Memory B cell (primary cell): ENCODE data around the gene DIAPH2.

Source experiments
- ATAC-seq: fragments of 150-1000 bp; cut with Tn5 transposase; 2 replicates; pipeline ENCODE4 v1.10.0; 2021; ENCODE audit warnings: low read depth, mild to moderate bottlenecking, moderate library complexity
- DNase-seq, 2 donors: peaks; one replicate each; pipeline ENCODE4 v3.0.0; 2022; ENCODE audit warnings: low spot score in 2 of 2
- H3K27ac Mint-ChIP-seq: one replicate; pipeline ENCODE4 v1.8.0; 2022; ENCODE audit warnings: mild to moderate bottlenecking, moderate library complexity, mixed read lengths
- H3K27me3 Mint-ChIP-seq: one replicate; pipeline ENCODE4 v1.8.0; 2022; ENCODE audit warnings: mixed read lengths
- H3K36me3 Mint-ChIP-seq: one replicate; pipeline ENCODE4 v1.8.0; 2022; ENCODE audit warnings: mild to moderate bottlenecking, mixed read lengths
- H3K4me1 Mint-ChIP-seq: one replicate; pipeline ENCODE4 v1.8.0; 2022; ENCODE audit warnings: mixed read lengths
- H3K4me3 Mint-ChIP-seq: one replicate; pipeline ENCODE4 v1.8.0; 2022; ENCODE audit warnings: mild to moderate bottlenecking, moderate library complexity, mixed read lengths
- H3K9me3 Mint-ChIP-seq: one replicate; pipeline ENCODE4 v1.8.0; 2022; ENCODE audit warnings: mixed read lengths

The DIAPH2 gene

DNA sequence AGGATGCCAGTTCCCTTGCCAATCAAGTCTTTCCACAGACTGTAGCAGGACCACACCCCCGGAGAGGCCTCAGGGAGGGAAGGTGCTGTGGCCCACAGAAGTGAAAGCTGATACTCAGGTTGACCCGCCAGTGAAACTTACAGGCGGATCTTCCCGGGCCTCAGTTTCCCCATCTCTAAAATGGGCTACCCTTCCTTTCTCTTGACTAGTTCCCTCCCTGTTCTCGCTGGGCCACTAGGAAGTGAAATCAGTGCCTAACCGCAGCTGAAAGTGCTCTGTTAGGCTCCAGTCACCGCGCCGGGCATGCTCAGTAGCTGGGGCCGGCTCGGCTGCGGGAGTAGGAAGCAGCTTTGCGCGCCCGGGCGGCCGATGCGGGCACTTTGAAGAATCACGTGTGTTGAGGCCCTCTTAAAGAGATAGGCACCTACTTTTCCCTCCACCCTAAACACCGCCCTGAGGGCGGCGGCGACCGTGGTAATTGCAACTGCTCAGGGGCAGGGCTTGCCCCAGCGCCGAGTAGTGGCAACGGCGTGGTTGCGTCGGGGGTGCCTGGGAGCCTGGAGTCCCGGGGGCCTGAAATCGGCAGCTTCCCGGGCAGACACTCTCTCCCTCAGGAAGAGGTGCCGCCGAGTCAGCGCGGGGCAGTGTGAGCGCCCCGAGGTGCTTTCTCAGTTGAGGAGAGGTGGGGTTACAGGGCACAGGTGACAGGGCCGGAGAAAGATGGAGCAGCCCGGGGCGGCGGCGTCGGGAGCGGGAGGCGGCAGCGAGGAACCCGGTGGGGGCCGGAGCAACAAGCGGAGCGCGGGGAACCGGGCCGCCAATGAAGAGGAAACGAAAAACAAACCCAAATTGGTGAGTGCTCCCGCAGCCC is at the start of gene DIAPH2:
Gene DIAPH2, plus strand, starts transcription at position 504 of the 871 bp plus-strand sequence.
- peak within 1 kb of the TSS; percentile 98 for H3K4me3 Mint-ChIP-seq
- no peaks in the 10 kb centered on the region for H3K9me3 Mint-ChIP-seq
- H3K4me1 Mint-ChIP-seq = peaks cover 24% of the 10 kb centered on the region
- ATAC-seq (peak; percentile 83), DNase-seq (peak; percentile 62 to 63)
- H3K27ac Mint-ChIP-seq = peak within 1 kb of the TSS; percentile 94
- peaks cover 5% of the 10 kb centered on the region for H3K36me3 Mint-ChIP-seq
- H3K27me3 Mint-ChIP-seq = no peaks in the 10 kb centered on the region

DNA sequence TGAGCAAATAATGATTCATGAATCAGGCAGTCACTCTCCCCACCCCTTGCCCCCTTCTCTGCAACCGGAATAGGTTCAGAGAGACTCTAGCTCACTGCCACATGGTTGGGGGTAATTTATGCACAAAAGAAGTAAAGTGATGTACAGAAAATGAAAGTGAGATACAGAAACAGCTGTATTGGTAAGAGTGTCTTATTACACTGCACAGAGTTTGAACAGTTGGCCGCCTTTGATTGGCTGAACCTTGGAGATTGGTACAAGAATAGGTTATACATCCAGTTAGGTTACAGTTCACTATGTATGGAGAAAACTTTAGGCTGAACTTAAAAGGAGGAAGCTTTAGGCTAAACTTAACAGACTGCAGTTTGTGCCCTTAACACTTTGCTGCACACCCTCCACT is 34.6 kb upstream of the DIAPH2 start:
- Mint-ChIP-seq H3K36me3 (no peaks in the 10 kb centered on the region), H3K4me1 (no peaks in the 10 kb centered on the region), H3K27ac (no peak overlapping the region), H3K27me3 (peaks cover 6% of the 10 kb centered on the region), H3K9me3 (no peaks in the 10 kb centered on the region), H3K4me3 (no peak overlapping the region)
- DNase-seq (no peak), ATAC-seq (no peak)

DNA sequence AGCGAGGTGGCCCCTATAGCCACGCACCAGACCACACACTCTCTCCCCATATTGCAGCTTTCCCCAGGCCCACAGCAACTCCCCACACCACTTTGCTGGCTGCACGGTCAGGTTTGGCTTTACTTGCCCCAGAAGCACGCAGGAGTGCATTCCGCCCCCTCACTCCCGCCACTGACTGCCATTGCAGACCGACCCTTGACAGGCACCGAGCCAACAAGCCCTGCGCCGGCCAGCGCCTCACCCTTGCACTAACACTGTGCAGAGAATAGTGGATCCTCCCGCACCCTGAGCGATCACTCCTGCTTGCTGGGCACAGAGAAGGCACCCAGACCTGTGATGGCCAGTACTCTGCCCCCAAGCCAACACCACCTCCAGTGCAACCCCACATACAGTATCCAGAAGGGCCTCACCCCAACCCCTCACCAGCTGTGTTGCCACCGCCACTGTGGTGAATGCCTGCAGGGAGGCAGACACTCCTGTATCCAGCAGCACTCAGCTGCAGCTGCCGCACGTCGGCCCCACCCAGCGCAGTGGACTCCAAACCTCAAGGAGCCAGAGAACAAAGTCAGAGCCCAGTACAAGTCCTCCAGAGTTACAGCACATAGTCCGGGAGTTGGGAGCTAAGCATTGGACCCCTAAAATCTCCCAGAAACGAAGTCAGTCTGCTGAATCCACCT is 28.6 kb upstream of the DIAPH2 start:
- H3K27ac Mint-ChIP-seq = no peak overlapping the region
- no peaks in the 10 kb centered on the region for H3K36me3 Mint-ChIP-seq
- H3K9me3 Mint-ChIP-seq = no peaks in the 10 kb centered on the region
- no peaks in the 10 kb centered on the region for H3K4me1 Mint-ChIP-seq
- no peak for DNase-seq
- peaks cover 6% of the 10 kb centered on the region for H3K27me3 Mint-ChIP-seq
- no peak overlapping the region for H3K4me3 Mint-ChIP-seq
- ATAC-seq = no peak

DNA sequence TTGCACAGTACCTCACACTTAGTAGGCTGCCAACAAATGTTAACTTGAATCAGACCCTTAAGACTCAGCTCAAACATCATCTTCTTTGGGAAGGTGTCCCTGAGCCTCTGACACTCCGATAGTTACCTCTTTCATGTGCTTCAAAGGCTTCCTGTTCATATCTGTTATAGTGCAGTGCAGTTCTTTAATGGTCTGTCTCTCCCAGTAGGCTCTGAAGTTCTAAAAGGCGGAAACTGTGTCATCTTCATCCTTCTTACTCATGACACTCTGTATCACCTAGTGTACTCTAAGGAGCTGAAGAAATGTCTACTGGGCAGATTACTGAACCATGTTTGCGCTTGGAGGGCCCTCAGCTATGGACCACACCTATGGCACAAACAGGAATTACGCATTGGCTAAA is 2.1 kb upstream of the DIAPH2 start:
- H3K4me3 Mint-ChIP-seq = no peak overlapping the region
- no peaks in the 10 kb centered on the region for H3K27me3 Mint-ChIP-seq
- peak overlapping the region; percentile 42 for H3K27ac Mint-ChIP-seq
- no peaks in the 10 kb centered on the region for H3K9me3 Mint-ChIP-seq
- H3K4me1 Mint-ChIP-seq = peaks cover 18% of the 10 kb centered on the region
- no peak for ATAC-seq
- no peaks in the 10 kb centered on the region for H3K36me3 Mint-ChIP-seq
- DNase-seq = no peak

DNA sequence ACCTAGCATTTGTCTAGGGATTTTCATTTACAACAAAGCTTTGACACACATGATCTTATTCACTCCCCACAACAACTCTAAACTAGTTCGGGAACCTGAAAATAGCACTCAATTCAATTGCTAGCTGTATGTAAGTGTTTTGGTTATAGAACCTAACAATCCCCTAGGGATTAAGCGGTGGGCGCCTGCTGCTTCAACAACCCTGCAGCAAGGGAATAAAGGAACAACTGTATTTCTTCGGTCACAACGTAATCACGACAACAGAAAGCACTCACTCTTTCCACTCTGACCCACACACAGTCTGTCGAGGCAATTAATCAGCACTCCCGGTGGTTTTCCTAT is 674 bp upstream of the DIAPH2 start:
- no peak for DNase-seq
- Mint-ChIP-seq H3K27ac (peak overlapping the region; percentile 94), H3K27me3 (no peaks in the 10 kb centered on the region), H3K36me3 (peaks cover 2% of the 10 kb centered on the region), H3K9me3 (no peaks in the 10 kb centered on the region), H3K4me3 (peak overlapping the region; percentile 98), H3K4me1 (peaks cover 21% of the 10 kb centered on the region)
- peak; percentile 16 for ATAC-seq

DNA sequence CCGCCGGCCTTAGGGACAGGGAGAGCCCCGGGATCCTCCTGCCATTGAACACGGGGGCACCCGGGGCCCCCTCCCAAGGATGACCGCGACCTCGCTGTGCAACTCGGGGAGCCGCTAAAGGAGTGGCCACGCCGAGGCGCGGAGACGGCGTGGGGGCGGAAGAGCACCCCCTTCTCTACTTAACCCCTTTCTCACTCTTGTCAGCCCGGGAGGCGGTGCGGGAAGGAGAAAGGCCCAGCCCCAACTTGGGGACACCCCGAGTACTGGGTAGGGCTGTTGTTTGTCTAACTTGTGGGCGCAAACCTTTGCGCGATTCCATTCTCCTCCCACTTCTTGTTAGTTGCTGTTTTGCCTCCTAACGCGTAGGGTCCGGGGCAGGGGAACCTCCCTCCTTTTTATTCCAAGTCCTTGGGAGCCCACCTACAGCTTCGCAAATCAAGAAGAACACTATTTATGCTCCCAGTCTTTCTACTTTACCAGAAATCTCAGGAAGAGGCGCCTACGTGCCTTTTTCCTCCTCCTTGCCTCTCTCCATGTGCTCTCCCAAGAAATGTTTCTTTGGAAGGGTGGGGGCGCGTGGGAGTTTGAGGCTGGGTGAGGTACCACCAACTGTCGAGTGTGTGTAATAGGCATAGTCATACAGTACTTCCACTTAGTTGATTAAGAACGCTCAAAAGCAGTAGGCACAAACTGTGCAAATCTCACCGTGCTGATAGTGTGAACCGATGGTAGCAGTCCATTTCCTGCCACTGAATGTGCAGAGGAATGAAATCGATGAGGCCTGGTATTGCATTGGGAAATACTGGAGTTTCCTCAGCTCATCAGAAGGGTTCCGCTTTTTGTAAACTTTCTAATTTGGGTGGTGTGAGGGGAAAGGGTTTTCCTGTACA is 813 bp downstream of the DIAPH2 start:
- Mint-ChIP-seq H3K4me1 (peaks cover 25% of the 10 kb centered on the region), H3K27me3 (no peaks in the 10 kb centered on the region), H3K27ac (peak overlapping the region; percentile 94), H3K9me3 (no peaks in the 10 kb centered on the region), H3K36me3 (peaks cover 5% of the 10 kb centered on the region), H3K4me3 (peak overlapping the region; percentile 98)
- ATAC-seq (peak; percentile 14), DNase-seq (no peak)

DNA sequence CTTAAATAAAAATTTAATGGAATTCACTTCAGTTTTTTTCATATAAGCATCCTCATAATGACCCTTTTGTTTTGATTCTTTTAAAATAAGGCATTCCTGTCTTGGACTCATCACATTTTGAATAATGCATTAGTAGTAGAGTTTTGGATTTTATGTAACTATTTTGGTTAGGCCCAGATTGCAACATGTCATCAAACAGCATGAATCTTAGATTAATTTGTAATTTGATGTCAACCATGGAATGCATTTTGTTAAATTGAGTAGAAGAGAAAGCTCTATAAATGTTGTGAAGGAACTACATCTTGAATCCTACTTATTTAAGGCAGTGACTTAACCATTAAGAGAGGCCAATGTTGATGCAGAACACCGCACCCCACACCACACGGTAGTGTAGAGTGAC is 3.1 kb downstream of the DIAPH2 start:
- no peak for ATAC-seq
- peaks cover 5% of the 10 kb centered on the region for H3K36me3 Mint-ChIP-seq
- H3K27me3 Mint-ChIP-seq = no peaks in the 10 kb centered on the region
- DNase-seq = no peak
- no peak overlapping the region for H3K4me3 Mint-ChIP-seq
- peaks cover 20% of the 10 kb centered on the region for H3K4me1 Mint-ChIP-seq
- H3K27ac Mint-ChIP-seq = no peak overlapping the region
- H3K9me3 Mint-ChIP-seq = no peaks in the 10 kb centered on the region

DNA sequence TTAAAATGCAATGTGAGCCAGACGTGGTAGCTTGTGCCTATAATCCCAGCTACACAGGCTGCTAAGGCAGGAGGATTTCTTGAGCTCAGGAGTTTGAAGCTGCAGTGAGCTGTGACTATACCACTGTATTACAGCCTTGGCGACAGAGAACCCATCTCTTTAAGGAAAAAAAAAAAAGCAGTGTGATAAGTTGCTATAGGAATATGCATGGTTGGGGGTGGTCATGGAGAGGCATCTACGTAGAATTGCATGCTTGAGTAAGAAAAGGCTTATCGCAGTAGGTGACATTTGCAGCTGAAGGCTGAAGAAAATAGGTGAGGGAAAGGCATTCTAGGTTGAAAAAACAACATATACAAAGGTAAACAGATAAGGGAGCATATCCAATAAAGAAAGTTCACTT is 4.1 kb downstream of the DIAPH2 start:
- Mint-ChIP-seq H3K27me3 (no peaks in the 10 kb centered on the region), H3K4me3 (no peak overlapping the region), H3K9me3 (no peaks in the 10 kb centered on the region), H3K36me3 (peaks cover 5% of the 10 kb centered on the region), H3K4me1 (peaks cover 20% of the 10 kb centered on the region), H3K27ac (no peak overlapping the region)
- ATAC-seq = no peak
- DNase-seq = no peak

DNA sequence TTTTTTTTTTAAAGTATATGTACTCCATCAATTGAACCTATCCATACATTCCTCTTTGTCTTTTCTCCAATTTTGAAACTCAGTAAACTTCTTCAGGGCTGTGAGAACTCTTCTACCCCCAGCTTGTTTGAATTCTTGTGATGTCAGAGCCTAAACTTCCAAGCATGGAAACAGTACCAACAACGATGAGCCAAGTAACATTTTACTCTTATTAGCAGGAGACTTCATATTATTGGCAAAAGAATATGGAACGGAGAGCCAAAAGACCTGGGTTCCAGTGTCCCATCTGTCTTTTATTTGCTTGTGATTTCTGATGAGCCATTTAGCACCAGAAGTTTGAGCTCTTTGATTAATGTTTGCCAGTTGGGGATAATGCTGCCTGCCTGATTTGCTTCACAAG is 5.3 kb downstream of the DIAPH2 start:
- H3K4me3 Mint-ChIP-seq = no peak overlapping the region
- ATAC-seq (no peak), DNase-seq (no peak)

DNA sequence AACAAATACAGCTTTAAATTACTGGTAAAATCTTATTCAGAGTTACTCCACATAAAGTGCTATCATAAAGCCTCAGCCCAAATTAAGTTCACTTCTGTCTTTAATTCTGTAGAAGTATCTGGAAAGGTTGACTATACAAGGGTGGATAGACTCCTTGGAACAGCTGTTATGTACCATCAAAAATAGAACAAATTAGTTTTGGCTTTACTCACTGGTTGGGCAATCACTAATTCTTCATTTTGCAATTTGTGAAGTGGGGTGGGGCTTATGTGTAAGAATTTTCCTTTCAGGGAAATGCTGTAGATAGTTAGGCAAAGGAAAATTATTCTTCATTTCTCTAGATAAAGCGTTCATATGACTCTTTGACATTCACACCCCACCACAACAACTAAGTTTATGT is 7.8 kb downstream of the DIAPH2 start:
- ATAC-seq (no peak), DNase-seq (no peak)
- Mint-ChIP-seq H3K36me3 (peaks cover 5% of the 10 kb centered on the region), H3K4me3 (no peak overlapping the region), H3K4me1 (peaks cover 7% of the 10 kb centered on the region), H3K27me3 (no peaks in the 10 kb centered on the region), H3K9me3 (no peaks in the 10 kb centered on the region), H3K27ac (no peak overlapping the region)

More for the DNA sequence above, 5.3 kb downstream of the DIAPH2 start:
- Mint-ChIP-seq H3K9me3 (no peaks in the 10 kb centered on the region), H3K27me3 (no peaks in the 10 kb centered on the region), H3K4me1 (peaks cover 17% of the 10 kb centered on the region), H3K27ac (no peak overlapping the region), H3K36me3 (peaks cover 5% of the 10 kb centered on the region)

DNA sequence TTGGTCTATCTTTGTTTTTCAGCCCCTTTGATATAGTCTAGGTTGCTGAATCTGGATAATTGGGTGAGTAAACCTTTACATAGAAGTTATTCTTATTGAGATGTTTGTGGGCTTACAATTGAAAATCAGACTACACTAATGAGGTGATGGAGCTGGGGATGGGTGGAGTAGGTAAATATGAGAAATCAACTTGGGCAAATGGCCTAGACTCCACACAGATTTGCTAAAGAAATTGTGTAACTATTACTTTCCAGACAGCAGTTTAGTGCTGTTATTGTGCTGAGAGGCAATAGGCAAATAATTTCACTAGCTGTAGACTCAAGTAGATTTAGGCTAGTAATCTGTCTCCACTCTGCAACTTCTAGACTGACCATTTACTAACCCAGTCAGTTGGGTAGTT is 8.2 kb downstream of the DIAPH2 start:
- no peaks in the 10 kb centered on the region for H3K9me3 Mint-ChIP-seq
- H3K4me3 Mint-ChIP-seq = no peak overlapping the region
- no peak for DNase-seq
- H3K4me1 Mint-ChIP-seq = peaks cover 7% of the 10 kb centered on the region
- no peak overlapping the region for H3K27ac Mint-ChIP-seq
- no peak for ATAC-seq
- H3K27me3 Mint-ChIP-seq = no peaks in the 10 kb centered on the region
- peaks cover 5% of the 10 kb centered on the region for H3K36me3 Mint-ChIP-seq

DNA sequence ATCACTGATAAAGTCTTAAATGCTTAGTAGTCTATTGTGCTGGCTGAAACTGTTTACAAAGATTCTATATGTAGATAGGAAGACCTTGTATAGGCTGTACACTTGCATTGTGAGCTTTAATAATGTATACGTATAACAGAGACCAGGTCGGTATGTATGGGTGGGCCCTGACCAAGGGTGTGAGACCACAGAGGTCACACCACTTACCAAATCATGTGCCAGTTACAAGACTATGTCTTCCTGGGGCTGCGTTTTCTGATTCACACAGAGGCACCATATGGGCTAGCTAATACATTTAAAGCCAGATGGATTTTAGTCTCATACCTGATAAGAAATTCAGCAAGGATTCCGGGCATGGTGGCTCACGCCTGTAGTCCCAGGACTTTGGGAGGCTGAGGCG is 8.8 kb downstream of the DIAPH2 start:
- no peaks in the 10 kb centered on the region for H3K9me3 Mint-ChIP-seq
- peaks cover 10% of the 10 kb centered on the region for H3K4me1 Mint-ChIP-seq
- H3K4me3 Mint-ChIP-seq = no peak overlapping the region
- no peaks in the 10 kb centered on the region for H3K27me3 Mint-ChIP-seq
- peaks cover 5% of the 10 kb centered on the region for H3K36me3 Mint-ChIP-seq
- DNase-seq (no peak), ATAC-seq (no peak)
- H3K27ac Mint-ChIP-seq = no peak overlapping the region

DNA sequence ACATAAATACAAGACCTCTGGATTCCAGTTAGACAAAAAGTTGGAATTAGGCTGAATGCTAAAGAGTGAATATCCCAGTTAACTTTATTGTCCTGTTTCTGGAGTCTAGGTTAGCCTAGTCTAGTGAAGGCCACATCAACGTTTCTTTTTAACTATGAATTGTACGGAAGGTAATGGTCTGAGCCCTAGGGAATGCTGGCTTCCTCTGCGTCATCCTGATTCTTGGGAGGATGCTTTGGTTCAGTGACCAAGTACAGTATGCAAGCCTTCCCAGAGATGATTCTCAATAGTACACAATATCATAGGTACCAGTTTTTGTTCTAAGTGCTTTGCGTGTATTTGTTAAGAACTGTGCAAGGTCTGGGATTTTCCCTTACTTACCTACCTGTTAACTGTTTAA is 11.8 kb downstream of the DIAPH2 start:
- H3K4me3 Mint-ChIP-seq = no peak overlapping the region

DNA sequence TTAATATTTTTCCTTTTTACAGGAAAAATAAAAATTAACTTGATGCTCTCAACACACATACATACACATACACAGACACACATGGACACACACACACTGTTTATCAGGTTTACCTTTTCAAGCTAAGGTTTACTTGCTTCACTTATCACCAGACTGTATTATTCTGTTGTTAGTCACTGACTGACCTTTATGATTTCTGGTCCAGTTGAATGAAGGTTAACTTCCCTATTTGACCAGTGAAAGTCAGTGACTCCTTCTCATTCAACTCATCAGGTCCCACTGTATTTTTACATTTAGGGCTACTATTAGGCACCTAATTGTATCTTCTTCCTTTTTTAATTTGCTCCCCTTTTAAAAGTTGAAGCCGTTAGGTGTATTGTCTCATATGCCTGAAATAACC is 16.0 kb downstream of the DIAPH2 start:
- no peak for ATAC-seq
- H3K4me1 Mint-ChIP-seq = peaks cover 11% of the 10 kb centered on the region
- H3K27ac Mint-ChIP-seq = no peak overlapping the region
- H3K9me3 Mint-ChIP-seq = no peaks in the 10 kb centered on the region
- H3K36me3 Mint-ChIP-seq = peaks cover 10% of the 10 kb centered on the region
- no peaks in the 10 kb centered on the region for H3K27me3 Mint-ChIP-seq
- DNase-seq = no peak
- H3K4me3 Mint-ChIP-seq = no peak overlapping the region

More for the DNA sequence above, 11.8 kb downstream of the DIAPH2 start:
- DNase-seq (no peak), ATAC-seq (no peak)
- H3K9me3 Mint-ChIP-seq = no peaks in the 10 kb centered on the region
- H3K4me1 Mint-ChIP-seq = peaks cover 5% of the 10 kb centered on the region
- H3K27me3 Mint-ChIP-seq = no peaks in the 10 kb centered on the region
- no peak overlapping the region for H3K27ac Mint-ChIP-seq
- peaks cover 8% of the 10 kb centered on the region for H3K36me3 Mint-ChIP-seq
